ENCODE data around the gene ABCC9.
"Not testable (repeated sequence)": the region's sequence is repeated elsewhere in the genome, so short reads cannot be mapped to it uniquely, and the experiment has no call there.

ABCC9 gene

DNA sequence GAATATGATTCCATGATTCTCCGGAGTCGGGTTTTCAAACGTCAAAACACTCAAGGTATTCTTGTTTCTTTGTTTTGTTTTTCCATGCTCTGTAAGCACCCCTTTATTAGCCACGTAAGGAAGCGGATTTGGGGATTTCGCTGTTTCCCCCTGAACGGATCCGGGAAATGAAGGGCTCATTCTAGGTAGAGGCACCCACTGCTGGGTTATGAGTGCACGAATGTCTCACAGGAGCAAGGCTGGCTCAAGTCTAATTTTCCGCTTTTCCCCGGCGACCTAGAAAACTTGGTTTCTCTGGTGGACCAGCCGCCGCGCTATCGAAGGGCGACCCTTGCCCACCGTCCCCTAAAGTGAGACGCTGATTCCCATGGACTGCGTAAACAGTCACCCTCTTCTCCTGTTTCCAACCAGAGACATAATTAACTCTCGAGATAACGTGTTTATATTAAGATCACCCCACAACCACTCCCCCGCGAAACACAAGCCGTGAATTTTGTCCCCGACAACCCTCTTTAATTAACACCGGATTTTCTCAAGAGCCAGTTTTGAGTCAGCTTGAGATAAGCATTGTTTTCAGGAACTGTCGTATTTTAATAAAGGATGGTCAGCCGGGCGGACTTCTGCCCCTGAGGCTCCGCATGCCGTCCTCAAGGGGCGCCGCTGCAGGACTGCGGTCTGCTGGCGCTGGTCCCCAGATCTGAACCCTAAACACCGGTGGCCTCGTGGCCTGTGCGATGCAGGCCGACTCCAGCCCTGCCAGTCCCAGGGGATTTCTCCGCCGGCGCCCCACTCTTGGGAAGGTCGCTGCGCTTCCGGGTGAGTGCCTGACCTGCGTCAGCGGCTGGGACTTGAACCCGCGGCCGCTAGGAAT is 515 bp upstream of the ABCC9 start:
- no peak for TF ChIP-seq CTCF (conservative IDR thresholded peaks at IDR 0.05; ENCODE audit: low read depth)
- H3K27ac ChIP-seq, result no peak overlapping the region
- ChIA-PET CTCF (interaction anchor here (0.6 kb wide), 1 partner anchor 33 kb away, joined by 5 read pairs; no protein-coding TSS in a partner anchor), POLR2A (ENCODE audit: low non-redundant PET) (no interaction called here)
- no peak for DNase-seq (ENCODE audit: low spot score)

DNA sequence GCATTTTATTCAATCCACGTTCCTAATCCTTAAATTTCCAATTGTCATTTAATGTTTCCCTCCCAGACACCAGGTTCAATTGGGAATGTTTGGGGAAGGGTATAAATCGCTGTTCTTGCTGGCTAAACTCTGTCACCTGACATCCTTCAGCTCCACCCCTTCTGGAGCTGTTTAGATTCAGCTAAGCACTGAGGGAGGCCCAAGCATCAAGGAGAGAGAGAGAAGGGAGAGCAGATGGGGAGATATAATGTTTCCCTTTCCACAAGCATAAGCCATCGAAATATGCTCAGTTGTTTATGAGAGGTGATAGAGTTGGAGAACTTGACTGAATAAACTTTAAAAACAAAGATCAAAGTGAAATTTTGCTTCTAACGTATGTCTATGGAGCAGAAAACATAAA is 1.8 kb downstream of the ABCC9 start:
- no peak for TF ChIP-seq CTCF (conservative IDR thresholded peaks at IDR 0.05; ENCODE audit: low read depth)
- no peak overlapping the region for H3K27ac ChIP-seq
- CTCF ChIA-PET, result no interaction called here
- POLR2A ChIA-PET (ENCODE audit: low non-redundant PET), result no interaction called here
- no peak for DNase-seq (ENCODE audit: low spot score)

GRCh38 chr12:21938879-21939278 is 2.3 kb downstream of the ABCC9 start:
- CTCF ChIA-PET, result no interaction called here
- no peak for DNase-seq (ENCODE audit: low spot score)
- POLR2A ChIA-PET (ENCODE audit: low non-redundant PET), result no interaction called here
- H3K27ac ChIP-seq, result no peak overlapping the region
- no peak for TF ChIP-seq CTCF (conservative IDR thresholded peaks at IDR 0.05; ENCODE audit: low read depth)

DNA sequence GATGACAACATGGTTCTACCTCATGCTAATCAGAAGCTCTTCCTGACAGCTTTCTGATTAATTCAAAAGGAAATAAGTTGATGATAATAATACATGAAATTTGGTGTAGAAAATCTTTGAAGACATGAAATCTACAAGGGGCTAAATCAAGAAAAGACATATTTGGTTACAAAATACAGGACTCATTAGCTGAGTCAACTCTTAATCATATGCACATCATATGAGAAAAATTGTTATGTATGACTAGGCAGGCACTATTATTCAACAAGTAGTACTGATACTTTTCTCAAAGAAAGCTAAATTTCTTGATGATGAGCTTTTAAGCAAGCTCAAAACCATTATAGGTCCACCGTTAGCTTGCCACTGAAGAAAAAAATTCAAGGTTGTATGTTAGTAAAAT is 7.1 kb downstream of the ABCC9 start:
- CTCF ChIA-PET, result interaction anchor here (0.6 kb wide), 1 partner anchor 198 kb away, joined by 3 read pairs; no protein-coding TSS in a partner anchor
- no peak for DNase-seq (ENCODE audit: low spot score)
- no peak overlapping the region for H3K27ac ChIP-seq

GRCh38 chr12:21933656-21934055 is 7.6 kb downstream of the ABCC9 start:
- CTCF ChIA-PET, result interaction anchor here (0.6 to 0.7 kb wide), 2 partner anchors 17 to 197 kb away, joined by 3 read pairs; no protein-coding TSS in a partner anchor
- POLR2A ChIA-PET (ENCODE audit: low non-redundant PET), result no interaction called here
- no peak overlapping the region for H3K27ac ChIP-seq
- no peak for DNase-seq (ENCODE audit: low spot score)
- TF ChIP-seq CTCF (conservative IDR thresholded peaks at IDR 0.05; ENCODE audit: low read depth), result no peak

More for the DNA sequence above, 7.1 kb downstream of the ABCC9 start:
- TF ChIP-seq CTCF (conservative IDR thresholded peaks at IDR 0.05; ENCODE audit: low read depth), result no peak
- POLR2A ChIA-PET (ENCODE audit: low non-redundant PET), result no interaction called here

- POLR2A ChIA-PET (ENCODE audit: low non-redundant PET); CTCF ChIA-PET: not testable (repeated sequence)
Observed at GRCh38 chr12:21929972-21930371, 11.3 kb downstream of the ABCC9 start.

DNA sequence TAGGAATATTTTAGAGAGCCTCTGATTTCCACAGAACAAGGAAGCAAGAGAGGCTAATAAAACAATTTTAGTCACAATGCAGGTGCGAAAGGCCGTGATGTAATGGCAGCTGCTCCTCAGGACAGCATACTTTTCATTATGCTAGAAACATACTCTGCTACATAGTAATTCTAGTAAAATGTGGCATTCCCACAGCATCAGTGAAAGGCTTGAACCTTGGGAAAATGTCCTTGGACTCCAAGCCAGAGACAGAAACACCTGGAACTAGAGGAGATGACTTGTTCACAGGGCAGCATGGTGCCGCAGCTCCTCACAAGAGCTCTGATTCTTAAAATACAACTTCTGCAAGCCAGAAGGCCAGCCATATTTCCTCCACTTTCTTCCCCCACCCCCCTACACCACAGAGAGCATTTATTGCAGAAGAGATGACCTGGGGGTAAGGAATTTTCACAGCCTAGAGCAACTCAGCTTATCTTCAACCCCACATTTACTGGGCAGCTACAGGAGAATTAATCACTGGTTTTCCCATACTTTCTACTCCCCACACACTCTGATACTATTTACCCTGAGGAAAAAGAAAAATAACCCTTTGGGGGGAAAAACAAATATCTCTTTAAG is 15.8 kb downstream of the ABCC9 start:
- no peak overlapping the region for H3K27ac ChIP-seq
- no peak for DNase-seq (ENCODE audit: low spot score)
- ChIA-PET POLR2A (ENCODE audit: low non-redundant PET) (no interaction called here), CTCF (no interaction called here)
- TF ChIP-seq CTCF (conservative IDR thresholded peaks at IDR 0.05; ENCODE audit: low read depth), result no peak

More at GRCh38 chr12:21929972-21930371, 11.3 kb downstream of the ABCC9 start:
- DNase-seq (ENCODE audit: low spot score); H3K27ac ChIP-seq: not testable (repeated sequence)

Data from RWPE1 (cell line).